ENCODE data around the gene JAZF1.
"Not testable (repeated sequence)": the region's sequence is repeated elsewhere in the genome, so short reads cannot be mapped to it uniquely, and the experiment has no call there.

JAZF1 gene

DNA sequence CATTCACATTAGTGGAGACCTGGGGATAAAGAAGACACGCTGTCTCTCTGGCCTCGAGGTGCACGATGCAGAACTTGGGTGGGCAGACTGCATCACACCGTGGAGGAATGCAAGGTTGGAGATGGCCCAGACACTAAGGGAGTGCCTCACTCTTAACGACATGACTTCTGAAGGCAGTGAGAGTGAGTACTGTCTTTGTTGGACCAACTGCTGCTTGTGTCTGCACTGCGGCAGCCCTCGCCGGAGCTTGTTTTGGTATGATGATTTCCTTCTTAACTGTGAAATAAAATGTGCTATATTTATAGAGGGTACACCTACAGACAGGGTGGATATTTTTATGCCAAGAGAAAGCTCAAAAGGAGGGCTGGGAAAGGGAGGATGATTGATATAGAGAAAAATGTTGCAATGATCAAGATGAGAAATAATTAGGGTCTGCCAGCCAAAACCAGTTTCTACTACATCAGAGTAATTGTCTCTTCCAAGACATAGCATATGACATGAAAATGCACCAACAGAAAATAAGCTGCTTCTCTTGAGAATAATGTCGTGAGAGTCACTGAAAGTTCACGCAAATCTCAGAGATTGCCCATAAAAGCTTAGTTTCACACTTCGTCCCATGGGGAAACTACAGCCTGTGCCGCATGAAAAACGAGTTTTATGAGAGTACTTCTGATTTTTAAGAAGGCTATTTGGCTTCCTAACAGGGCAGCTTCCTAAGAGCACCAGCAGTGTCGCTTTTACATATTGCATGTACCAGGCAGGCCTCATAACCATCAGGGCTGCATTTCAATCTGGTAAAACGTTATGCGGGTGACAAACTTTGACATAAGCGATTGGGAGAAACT, 313.5 kb downstream of the JAZF1 start:
- ATAC-seq: no peak

- no peak for ATAC-seq
Observed at GRCh38 chr7:27866256-27866655, 314.3 kb downstream of the JAZF1 start.

GRCh38 chr7:27863880-27864279, 316.7 kb downstream of the JAZF1 start:
- ATAC-seq: no peak

GRCh38 chr7:27861747-27862146, 318.8 kb downstream of the JAZF1 start:
- no peak for ATAC-seq

- no peak for ATAC-seq
Observed at GRCh38 chr7:27860800-27861199, 319.8 kb downstream of the JAZF1 start.

- not testable (repeated sequence) for ATAC-seq
Observed at GRCh38 chr7:27856703-27857485, 323.7 kb downstream of the JAZF1 start.

GRCh38 chr7:27850531-27850930, 330.1 kb downstream of the JAZF1 start:
- ATAC-seq: no peak

DNA sequence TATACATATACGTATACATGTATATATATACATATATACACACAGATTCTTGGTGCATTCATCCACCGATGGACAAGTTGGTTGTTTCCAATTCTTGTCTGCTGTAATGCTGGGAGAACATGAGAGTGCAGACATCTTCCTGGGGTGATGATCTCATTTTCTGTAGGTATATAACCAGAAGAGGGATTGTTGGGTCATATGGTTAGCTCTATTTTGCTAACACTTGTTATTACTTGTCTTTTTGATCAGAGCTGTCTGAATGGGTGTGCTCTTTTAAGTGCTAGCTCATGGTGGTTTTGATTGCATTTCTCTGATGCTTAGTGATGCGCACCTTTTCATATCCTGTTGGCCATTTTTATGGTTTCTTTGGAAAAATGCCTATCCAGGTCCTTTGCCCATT, 334.2 kb downstream of the JAZF1 start:
- ATAC-seq: no peak

DNA sequence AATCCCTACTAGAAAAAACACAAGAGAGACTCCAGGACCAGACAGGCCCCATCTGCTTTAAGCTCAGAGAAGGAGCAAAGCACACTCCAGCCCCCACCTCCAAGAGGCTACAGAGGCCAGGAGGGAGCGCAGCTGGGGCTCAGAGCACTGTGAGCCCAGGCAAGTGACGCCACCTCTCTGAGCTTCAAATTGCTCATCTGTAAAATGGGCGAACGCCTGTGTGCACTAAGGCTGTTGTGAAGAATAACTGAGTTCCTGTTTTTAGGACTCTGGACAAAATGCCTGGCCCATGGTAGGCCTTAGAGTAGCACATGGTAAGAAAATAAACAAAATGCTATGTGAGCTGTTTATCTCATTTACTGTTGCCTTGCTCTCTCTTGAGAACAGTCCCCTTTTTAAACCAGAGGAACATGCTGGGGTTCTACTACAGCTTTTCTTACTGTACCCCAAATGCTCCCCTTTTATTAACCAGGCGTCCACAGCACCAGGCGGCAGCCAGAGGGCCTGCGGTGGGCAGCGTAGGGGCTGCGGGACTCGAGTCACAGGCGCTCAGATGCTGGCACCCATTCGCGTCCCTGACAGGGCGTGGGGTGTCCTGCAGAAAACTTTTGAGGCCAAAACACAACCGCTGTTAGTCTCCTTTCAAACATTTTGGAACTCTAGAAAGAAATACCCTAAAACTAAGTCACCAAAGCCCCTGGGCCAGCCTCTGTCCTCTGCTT, 336.9 kb downstream of the JAZF1 start:
- no peak for ATAC-seq

- ATAC-seq: no peak
Observed at GRCh38 chr7:27842851-27843250, 337.7 kb downstream of the JAZF1 start.

DNA sequence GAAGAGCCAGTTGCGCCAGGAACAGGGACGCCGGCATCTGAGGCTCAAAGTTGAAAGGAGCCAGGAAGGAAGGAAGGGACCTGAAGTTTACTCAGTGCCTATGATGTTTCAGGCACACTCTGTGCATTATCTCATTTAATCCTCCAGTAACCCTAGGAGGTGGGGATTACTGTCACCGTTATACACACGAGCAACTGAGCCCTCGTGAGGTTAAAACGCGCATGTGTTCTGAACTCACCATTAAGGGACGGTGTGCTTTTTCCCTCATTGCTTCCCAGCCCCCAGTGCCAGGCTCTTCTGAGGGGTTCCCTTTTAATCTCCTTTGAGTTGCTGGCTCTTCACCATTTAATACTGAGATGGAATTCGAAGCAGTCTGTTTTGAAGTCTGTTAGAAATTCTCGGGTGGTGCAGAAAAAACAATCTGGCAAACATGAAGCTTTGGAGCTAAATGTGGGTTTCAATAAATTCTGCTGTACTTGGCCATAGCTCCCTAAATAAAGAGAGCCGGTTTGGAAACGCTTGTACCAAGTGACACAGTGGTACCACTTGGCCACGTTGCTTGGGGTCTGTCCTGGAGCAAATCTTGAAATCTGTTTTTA, 338.4 kb downstream of the JAZF1 start:
- ATAC-seq: no peak

- ATAC-seq: no peak
Observed at GRCh38 chr7:27840760-27841364, 339.7 kb downstream of the JAZF1 start.

DNA sequence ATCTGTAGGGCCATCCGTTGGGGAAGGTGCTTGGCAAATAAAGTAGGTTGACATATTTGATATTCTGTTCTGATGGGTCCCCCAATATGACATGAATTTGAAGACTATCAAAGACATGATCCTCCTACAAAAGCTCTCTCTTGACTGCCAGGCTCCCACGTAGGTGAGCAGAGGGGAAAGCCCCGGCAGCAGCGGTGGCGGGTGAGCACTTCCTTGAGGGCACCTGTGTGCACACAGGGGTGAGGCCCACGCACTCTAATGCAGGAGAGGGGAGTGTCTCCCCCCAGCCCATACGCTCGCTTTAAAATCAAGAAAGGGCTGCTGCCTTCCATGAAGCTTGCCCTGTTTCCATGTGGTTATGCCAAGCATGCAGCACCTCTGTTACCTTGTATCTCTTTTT, 340.3 kb downstream of the JAZF1 start:
- ATAC-seq: peak; percentile 90 to 95

DNA sequence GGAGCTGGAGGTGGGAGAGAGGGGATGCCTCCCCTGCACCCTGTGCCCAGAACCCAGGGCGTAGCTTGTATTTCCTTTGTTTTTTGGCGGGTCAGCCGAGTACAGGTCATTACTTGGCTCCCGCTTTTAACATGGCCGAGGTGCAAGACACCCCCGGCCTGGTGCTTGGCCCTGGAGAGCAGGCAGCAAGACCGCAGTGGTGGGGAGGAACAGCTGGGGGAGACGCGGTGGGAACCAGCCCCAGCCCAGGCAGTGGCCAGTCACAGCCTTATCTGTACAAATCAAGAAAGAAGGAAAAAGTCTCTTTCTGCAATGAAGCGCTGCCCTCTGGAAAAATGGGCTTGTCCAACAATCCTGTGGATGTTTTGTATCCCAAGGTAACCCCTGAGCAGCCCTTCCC, 341.5 kb downstream of the JAZF1 start:
- ATAC-seq: no peak

- ATAC-seq: no peak
Observed at GRCh38 chr7:27836536-27836935, 344.1 kb downstream of the JAZF1 start.

- no peak for ATAC-seq
Observed at GRCh38 chr7:27835376-27835775, 345.2 kb downstream of the JAZF1 start.

- ATAC-seq: no peak
Observed at GRCh38 chr7:27834179-27834921, 346.2 kb downstream of the JAZF1 start.

DNA sequence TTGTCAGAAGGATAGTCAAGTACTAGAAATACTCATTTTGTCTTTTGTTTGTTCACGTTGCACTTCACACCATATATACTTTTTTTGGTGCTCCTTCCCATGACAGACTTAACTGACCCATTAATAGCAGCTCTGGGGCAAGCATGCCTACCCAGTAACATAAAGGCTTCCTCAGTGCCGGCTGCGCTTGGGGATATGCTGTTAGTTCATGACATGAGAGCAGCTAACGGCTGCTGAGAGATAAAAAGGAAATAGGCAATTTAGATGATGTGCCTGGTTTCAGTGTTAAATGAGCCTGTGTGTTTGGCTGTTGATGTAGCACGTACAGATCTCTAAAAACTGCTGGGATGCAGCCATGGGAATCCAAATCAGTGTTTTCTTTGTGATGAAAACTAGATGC, 354.2 kb downstream of the JAZF1 start:
- ATAC-seq: no peak

DNA sequence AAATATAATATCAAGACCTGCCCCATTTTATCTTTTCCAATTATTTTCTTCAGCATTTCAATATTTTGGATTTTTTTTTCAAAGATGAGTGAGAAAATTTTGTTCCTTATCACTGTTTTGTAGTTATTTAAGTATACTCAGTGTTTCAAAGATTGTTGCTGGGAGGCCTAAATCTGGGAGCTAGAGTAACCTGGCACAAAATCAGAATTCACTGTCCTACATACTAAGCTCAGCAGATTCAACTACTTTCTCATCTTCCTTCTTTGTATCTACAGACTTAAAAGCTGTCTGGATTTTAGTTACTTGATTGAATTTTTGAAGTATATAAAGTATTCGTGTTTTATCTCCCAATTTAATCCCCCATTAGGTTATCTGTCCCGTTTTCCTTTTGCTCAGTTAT, 354.7 kb downstream of the JAZF1 start:
- no peak for ATAC-seq

GRCh38 chr7:27822245-27822644, 358.4 kb downstream of the JAZF1 start:
- no peak for ATAC-seq

GRCh38 chr7:27812706-27813105, 367.9 kb downstream of the JAZF1 start:
- ATAC-seq: no peak

GRCh38 chr7:27810186-27810585, 370.4 kb downstream of the JAZF1 start:
- ATAC-seq: no peak

Data from activated CD4-positive, CD25-positive, alpha-beta regulatory T cell treated with anti-CD3 and anti-CD28 coated beads, Interleukin-2, amount 50 U/mL, for 24 hours (primary cell).